Eye (tissue), 1 donor: ENCODE data around the gene TTLL9.
A peak's percentile ranks its signal among the peaks of the same experiment; 100 is the strongest.

Source experiments
- DNase-seq: peaks from one replicate; pipeline ENCODE4 v3.0.0-alpha.2; 2015

TTLL9 gene

GRCh38 chr20:31859266-31859997, 11.0 kb upstream of the TTLL9 start:
- DNase-seq, result no peak

- no peak for DNase-seq
These were observed 10.4 kb upstream of the TTLL9 start for GRCh38 chr20:31859998-31860380.

- peak; percentile 55 for DNase-seq
These were observed 9.9 kb upstream of the TTLL9 start for GRCh38 chr20:31860390-31861134.

GRCh38 chr20:31861135-31861384, 9.4 kb upstream of the TTLL9 start:
- peak; percentile 82 for DNase-seq

- peak; percentile 92 for DNase-seq
These were observed 8.9 kb upstream of the TTLL9 start for GRCh38 chr20:31861385-31862156.

GRCh38 chr20:31862157-31862470, 8.3 kb upstream of the TTLL9 start:
- no peak for DNase-seq

- peak; percentile 18 for DNase-seq
These were observed 7.9 kb upstream of the TTLL9 start for GRCh38 chr20:31862506-31862905.

GRCh38 chr20:31863296-31864085, 6.9 kb upstream of the TTLL9 start:
- no peak for DNase-seq

- no peak for DNase-seq
These were observed 5.7 kb upstream of the TTLL9 start for GRCh38 chr20:31864521-31865400.

- no peak for DNase-seq
These were observed 4.2 kb upstream of the TTLL9 start for GRCh38 chr20:31866221-31866620.

- DNase-seq, result no peak
These were observed 1.4 kb upstream of the TTLL9 start for GRCh38 chr20:31868853-31869672.

- no peak for DNase-seq
These were observed 827 bp upstream of the TTLL9 start for GRCh38 chr20:31869673-31869941.

- DNase-seq, result peak; percentile 67
These were observed 538 bp downstream of the TTLL9 start for GRCh38 chr20:31870726-31871617.

GRCh38 chr20:31871618-31871954, 1.2 kb downstream of the TTLL9 start:
- DNase-seq, result no peak

- no peak for DNase-seq
These were observed 2.0 kb downstream of the TTLL9 start for GRCh38 chr20:31872406-31872805.

- DNase-seq, result no peak
These were observed 5.2 kb downstream of the TTLL9 start for GRCh38 chr20:31875671-31876070.

GRCh38 chr20:31877684-31878083, 7.2 kb downstream of the TTLL9 start:
- no peak for DNase-seq

GRCh38 chr20:31879143-31879987, 8.9 kb downstream of the TTLL9 start:
- peak; percentile 98 for DNase-seq

- DNase-seq, result no peak
These were observed 11.5 kb downstream of the TTLL9 start for GRCh38 chr20:31881945-31882344.

- no peak for DNase-seq
These were observed 13.4 kb downstream of the TTLL9 start for GRCh38 chr20:31883829-31884228.
